Body of pancreas (tissue), 4 donors: ENCODE measurements around the gene UBE2E3.

ENCODE experiments used
- POLR2A ChIP-seq, 3 donors: fragments of 450-650 bp; IDR thresholded peaks; one replicate each; pipeline ENCODE4 v1.6.1; 2016; ENCODE audit warnings: antibody characterized with exemption in 3 of 3, mild to moderate bottlenecking in 2 of 3
- TF ChIP-seq, protein P1 (sequence below), 7 experiments: fragments of 450-650 bp in 4 of 7; fragments of 200-600 bp in 3 of 7; sonication (generic) in 3 of 7; IDR thresholded peaks; one replicate each; pipeline ENCODE4 v1.5.1; 2016 to 2019; ENCODE audit warnings: antibody characterized with exemption in 7 of 7

DNA sequence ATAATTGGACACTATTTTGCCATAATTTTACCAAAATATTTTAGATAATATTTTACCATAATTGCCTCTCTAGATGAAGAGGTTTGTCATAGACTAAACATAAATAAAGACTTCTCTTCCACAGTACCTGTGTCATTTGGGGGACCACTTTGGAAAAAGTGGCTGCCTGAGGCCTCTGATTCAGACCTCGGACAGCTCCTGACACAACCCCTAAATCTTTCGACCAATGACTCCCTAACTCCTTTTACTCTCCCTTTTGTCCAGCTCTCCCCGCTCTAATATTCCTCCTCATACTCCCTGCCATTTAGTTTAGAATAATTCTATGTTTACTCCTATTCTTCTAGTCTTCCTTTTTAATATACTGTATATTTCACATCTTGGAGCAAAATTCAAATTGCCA, 36.0 kb upstream of the UBE2E3 start:
- TF ChIP-seq, protein P1, sequence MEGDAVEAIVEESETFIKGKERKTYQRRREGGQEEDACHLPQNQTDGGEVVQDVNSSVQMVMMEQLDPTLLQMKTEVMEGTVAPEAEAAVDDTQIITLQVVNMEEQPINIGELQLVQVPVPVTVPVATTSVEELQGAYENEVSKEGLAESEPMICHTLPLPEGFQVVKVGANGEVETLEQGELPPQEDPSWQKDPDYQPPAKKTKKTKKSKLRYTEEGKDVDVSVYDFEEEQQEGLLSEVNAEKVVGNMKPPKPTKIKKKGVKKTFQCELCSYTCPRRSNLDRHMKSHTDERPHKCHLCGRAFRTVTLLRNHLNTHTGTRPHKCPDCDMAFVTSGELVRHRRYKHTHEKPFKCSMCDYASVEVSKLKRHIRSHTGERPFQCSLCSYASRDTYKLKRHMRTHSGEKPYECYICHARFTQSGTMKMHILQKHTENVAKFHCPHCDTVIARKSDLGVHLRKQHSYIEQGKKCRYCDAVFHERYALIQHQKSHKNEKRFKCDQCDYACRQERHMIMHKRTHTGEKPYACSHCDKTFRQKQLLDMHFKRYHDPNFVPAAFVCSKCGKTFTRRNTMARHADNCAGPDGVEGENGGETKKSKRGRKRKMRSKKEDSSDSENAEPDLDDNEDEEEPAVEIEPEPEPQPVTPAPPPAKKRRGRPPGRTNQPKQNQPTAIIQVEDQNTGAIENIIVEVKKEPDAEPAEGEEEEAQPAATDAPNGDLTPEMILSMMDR (IDR thresholded peaks at IDR 0.05) = no peak
- TF ChIP-seq POLR2A (IDR thresholded peaks at IDR 0.05) = no peak
